IPS-18c (cell line): ENCODE results near the gene TFEB.

Experiments
- H3K4me3 ChIP-seq: 2 replicates; pipeline ENCODE4 v1.7.0; 2013; ENCODE audit warnings: low read depth, mild to moderate bottlenecking, low read length, moderate library complexity; ENCODE audit not compliant: insufficient read depth
- H3K9me3 ChIP-seq: one replicate; pipeline ENCODE4 v1.6.1; 2013; ENCODE audit warnings: mild to moderate bottlenecking, low read length, moderate library complexity; ENCODE audit not compliant: control insufficient read depth, insufficient read depth

Gene TFEB

DNA sequence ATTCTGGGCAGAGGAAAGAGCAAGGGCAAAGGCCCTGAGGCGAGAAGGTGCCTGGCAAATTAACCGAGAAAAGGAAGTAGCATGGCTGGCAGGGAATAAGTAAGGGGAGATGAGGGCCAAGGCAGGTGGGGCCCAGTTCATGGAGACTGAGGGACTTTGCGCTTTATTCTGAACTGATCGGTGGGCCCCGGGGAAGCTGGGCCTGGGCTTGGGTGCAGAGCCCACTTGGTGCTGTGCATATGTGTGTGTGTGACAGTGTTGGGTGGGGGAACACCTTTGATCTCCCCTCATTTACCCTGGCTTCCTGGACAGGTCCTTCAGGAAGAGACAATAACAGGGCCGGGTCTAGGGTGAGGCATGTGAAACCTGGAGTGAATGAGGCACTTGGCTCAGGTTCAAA, 100.0 kb downstream of the TFEB start:
- H3K9me3 ChIP-seq: peaks cover 3% of the 10 kb centered on the region
- H3K4me3 ChIP-seq: no peak overlapping the region

DNA sequence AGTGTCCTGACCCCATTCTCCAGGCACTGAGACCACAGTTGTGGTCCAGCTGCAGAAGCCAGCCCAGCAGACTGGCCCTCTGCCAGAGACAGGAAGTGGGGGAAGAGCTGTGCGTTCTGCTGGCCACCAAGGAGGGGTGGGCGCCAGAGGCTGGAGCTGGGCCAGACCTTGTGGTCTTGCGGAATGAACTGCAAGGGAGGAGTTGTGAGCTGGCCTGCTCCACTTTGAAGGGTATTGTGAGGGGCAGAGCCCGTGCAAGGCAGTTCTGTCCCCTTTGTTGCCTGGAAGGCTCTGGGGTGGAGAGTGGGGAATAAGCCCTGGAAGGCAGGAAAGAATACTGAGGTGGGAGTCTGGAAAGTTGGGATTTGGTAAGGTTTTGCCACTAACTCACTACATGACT, 100.8 kb downstream of the TFEB start:
- Histone ChIP-seq H3K9me3 (peaks cover 3% of the 10 kb centered on the region), H3K4me3 (no peak overlapping the region)
